ENCODE data around the gene MESP2. TPM values are rescaled to one million over a fixed set of nuclear protein-coding genes. Genes with fewer than 3 reads are reported as not detected.

The MESP2 gene
- polyA plus RNA-seq, 1 donor from 2014 or later, result not detected

DNA sequence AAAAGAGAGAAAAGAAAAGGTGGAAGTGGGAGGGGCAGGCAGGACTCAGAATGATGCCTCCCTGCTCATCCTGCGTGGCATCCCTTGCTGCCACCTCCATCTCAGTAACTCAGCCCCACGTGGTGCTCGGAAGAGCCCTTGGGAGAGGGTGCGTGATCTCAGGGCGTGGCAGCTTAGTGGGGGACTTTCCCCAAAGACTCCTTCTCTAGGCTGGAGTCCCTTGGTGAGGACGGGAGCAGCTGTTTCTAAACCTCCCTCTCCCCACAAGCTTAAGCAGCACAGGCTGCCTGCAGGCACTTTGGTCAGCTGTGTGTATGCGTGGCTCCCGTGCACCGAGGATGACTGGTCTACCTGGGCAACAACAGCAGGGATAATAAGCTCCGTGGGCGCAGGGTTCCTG, 45.9 kb downstream of the MESP2 start:
- H3K27me3 ChIP-seq (ENCODE audit: insufficient read depth, low read depth, low read length), result no peaks in the 10 kb centered on the region
- no peaks in the 10 kb centered on the region for H3K79me2 ChIP-seq (replicated peaks; ENCODE audit: insufficient read depth, low read length)
- no peaks in the 10 kb centered on the region for H3K36me3 ChIP-seq (ENCODE audit: insufficient read depth, low read length)
- H3K9me3 ChIP-seq (ENCODE audit: low read length), result no peaks in the 10 kb centered on the region
- no peak overlapping the region for H3K9ac ChIP-seq (ENCODE audit: low read length)
- no peaks in the 10 kb centered on the region for H3K9me2 ChIP-seq (ENCODE audit: insufficient read depth, low read length)
- TF ChIP-seq, protein P1, sequence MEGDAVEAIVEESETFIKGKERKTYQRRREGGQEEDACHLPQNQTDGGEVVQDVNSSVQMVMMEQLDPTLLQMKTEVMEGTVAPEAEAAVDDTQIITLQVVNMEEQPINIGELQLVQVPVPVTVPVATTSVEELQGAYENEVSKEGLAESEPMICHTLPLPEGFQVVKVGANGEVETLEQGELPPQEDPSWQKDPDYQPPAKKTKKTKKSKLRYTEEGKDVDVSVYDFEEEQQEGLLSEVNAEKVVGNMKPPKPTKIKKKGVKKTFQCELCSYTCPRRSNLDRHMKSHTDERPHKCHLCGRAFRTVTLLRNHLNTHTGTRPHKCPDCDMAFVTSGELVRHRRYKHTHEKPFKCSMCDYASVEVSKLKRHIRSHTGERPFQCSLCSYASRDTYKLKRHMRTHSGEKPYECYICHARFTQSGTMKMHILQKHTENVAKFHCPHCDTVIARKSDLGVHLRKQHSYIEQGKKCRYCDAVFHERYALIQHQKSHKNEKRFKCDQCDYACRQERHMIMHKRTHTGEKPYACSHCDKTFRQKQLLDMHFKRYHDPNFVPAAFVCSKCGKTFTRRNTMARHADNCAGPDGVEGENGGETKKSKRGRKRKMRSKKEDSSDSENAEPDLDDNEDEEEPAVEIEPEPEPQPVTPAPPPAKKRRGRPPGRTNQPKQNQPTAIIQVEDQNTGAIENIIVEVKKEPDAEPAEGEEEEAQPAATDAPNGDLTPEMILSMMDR (IDR thresholded peaks at IDR 0.05; ENCODE audit: poor library complexity, severe bottlenecking), result no peak
- TF ChIP-seq, protein P2, sequence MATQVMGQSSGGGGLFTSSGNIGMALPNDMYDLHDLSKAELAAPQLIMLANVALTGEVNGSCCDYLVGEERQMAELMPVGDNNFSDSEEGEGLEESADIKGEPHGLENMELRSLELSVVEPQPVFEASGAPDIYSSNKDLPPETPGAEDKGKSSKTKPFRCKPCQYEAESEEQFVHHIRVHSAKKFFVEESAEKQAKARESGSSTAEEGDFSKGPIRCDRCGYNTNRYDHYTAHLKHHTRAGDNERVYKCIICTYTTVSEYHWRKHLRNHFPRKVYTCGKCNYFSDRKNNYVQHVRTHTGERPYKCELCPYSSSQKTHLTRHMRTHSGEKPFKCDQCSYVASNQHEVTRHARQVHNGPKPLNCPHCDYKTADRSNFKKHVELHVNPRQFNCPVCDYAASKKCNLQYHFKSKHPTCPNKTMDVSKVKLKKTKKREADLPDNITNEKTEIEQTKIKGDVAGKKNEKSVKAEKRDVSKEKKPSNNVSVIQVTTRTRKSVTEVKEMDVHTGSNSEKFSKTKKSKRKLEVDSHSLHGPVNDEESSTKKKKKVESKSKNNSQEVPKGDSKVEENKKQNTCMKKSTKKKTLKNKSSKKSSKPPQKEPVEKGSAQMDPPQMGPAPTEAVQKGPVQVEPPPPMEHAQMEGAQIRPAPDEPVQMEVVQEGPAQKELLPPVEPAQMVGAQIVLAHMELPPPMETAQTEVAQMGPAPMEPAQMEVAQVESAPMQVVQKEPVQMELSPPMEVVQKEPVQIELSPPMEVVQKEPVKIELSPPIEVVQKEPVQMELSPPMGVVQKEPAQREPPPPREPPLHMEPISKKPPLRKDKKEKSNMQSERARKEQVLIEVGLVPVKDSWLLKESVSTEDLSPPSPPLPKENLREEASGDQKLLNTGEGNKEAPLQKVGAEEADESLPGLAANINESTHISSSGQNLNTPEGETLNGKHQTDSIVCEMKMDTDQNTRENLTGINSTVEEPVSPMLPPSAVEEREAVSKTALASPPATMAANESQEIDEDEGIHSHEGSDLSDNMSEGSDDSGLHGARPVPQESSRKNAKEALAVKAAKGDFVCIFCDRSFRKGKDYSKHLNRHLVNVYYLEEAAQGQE (IDR thresholded peaks at IDR 0.05; ENCODE audit: borderline replicate concordance), result no peak
- TF ChIP-seq MXI1 (conservative IDR thresholded peaks at IDR 0.05; ENCODE audit: poor library complexity, severe bottlenecking) (no peak), EZH2 (IDR thresholded peaks at IDR 0.05; ENCODE audit: borderline replicate concordance, insufficient read depth, low read length, poor library complexity, severe bottlenecking) (no peak), EP300 (conservative IDR thresholded peaks at IDR 0.05; ENCODE audit: poor library complexity, severe bottlenecking) (no peak), TAF1 (IDR thresholded peaks at IDR 0.05; ENCODE audit: low read depth) (no peak), SMC3 (conservative IDR thresholded peaks at IDR 0.05; ENCODE audit: poor library complexity) (no peak), RAD21 (conservative IDR thresholded peaks at IDR 0.05) (no peak), POLR2AphosphoS5 (IDR thresholded peaks at IDR 0.05) (no peak)
- H3K4me3 ChIP-seq (ENCODE audit: low read length), result no peak overlapping the region
- no peak overlapping the region for H2AFZ ChIP-seq (ENCODE audit: low read depth, low read length)
- no peaks in the 10 kb centered on the region for H4K20me1 ChIP-seq (ENCODE audit: insufficient read depth)
- no peaks in the 10 kb centered on the region for H3F3A ChIP-seq (ENCODE audit: insufficient read depth, low read length, poor library complexity, severe bottlenecking)
- no peak overlapping the region for H3K4me2 ChIP-seq (ENCODE audit: low read length)
- H3K27ac ChIP-seq (ENCODE audit: low read length), result no peak overlapping the region

DNA sequence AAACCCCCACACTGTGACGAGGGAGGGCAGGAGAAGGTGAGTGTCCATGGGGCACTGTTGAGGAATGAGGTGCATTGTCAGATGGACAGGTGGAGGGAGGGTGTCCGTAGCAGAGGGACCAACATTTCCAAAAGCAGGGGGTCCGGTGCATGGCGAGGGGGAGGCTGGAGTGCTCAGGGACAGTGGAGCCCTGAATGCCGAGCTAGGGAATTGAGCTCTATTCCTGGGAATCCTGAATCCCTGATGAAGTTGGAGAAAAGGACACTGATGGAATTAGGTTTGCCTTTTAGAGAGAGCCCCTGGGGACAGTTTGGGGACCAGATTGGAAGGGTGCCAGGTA, 46.4 kb downstream of the MESP2 start:
- Histone ChIP-seq H4K20me1 (ENCODE audit: insufficient read depth) (no peaks in the 10 kb centered on the region), H3K27me3 (ENCODE audit: insufficient read depth, low read depth, low read length) (no peaks in the 10 kb centered on the region), H3K79me2 (replicated peaks; ENCODE audit: insufficient read depth, low read length) (no peaks in the 10 kb centered on the region), H2AFZ (ENCODE audit: low read depth, low read length) (no peak overlapping the region), H3K9me3 (ENCODE audit: low read length) (no peaks in the 10 kb centered on the region), H3K9ac (ENCODE audit: low read length) (no peak overlapping the region), H3K9me2 (ENCODE audit: insufficient read depth, low read length) (no peaks in the 10 kb centered on the region), H3K4me3 (ENCODE audit: low read length) (no peak overlapping the region), H3F3A (ENCODE audit: insufficient read depth, low read length, poor library complexity, severe bottlenecking) (no peaks in the 10 kb centered on the region), H3K4me2 (ENCODE audit: low read length) (no peak overlapping the region), H3K36me3 (ENCODE audit: insufficient read depth, low read length) (no peaks in the 10 kb centered on the region), H3K27ac (ENCODE audit: low read length) (no peak overlapping the region)
- TF ChIP-seq EZH2 (IDR thresholded peaks at IDR 0.05; ENCODE audit: borderline replicate concordance, insufficient read depth, low read length, poor library complexity, severe bottlenecking), result no peak
- TF ChIP-seq, protein P1 (IDR thresholded peaks at IDR 0.05; ENCODE audit: poor library complexity, severe bottlenecking), result no peak
- no peak for TF ChIP-seq POLR2AphosphoS5 (IDR thresholded peaks at IDR 0.05)
- no peak for TF ChIP-seq TAF1 (IDR thresholded peaks at IDR 0.05; ENCODE audit: low read depth)
- TF ChIP-seq EP300 (conservative IDR thresholded peaks at IDR 0.05; ENCODE audit: poor library complexity, severe bottlenecking), result no peak
- no peak for TF ChIP-seq SMC3 (conservative IDR thresholded peaks at IDR 0.05; ENCODE audit: poor library complexity)
- TF ChIP-seq RAD21 (conservative IDR thresholded peaks at IDR 0.05), result no peak
- TF ChIP-seq MXI1 (conservative IDR thresholded peaks at IDR 0.05; ENCODE audit: poor library complexity, severe bottlenecking), result no peak
- TF ChIP-seq, protein P2 (IDR thresholded peaks at IDR 0.05; ENCODE audit: borderline replicate concordance), result no peak

Data from neural cell (in vitro differentiated cells).